ENCODE measurements around the gene CASP6. TPM values are rescaled to one million over a fixed set of nuclear protein-coding genes. Genes with fewer than 3 reads are reported as not detected.

Gene CASP6
- total and polyA plus RNA-seq, 2 of the 8 experiments (the other 6 are each of a cell fraction or from before 2014, with no cell fraction given), result 29.5 to 35.1 TPM

DNA sequence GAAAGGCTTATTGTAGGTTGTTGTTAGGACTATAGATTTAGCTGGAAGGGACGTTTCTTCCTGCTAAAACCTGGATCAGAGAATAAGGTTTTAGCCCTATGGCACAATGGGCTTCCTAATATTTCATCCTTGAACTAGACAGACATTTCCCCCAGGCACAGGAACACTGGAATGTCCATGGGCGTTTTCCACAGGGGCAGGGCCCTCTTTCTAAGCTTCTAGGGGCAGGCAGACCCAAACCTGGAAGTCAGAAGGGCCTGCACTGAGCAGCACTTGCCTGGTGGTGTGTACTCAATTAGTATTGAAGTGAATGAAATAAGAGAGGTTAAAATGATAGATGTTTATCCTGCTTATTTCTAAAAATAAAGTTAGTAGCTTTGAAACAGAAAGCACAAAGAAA, 41.1 kb downstream of the CASP6 start:
- H2BK120ac ChIP-seq (replicated peaks; ENCODE audit: low read depth, low read length), result no peak overlapping the region
- H3K4ac ChIP-seq (replicated peaks; ENCODE audit: insufficient read length, low read depth, low read length), result no peak overlapping the region
- POLR2A ChIA-PET (ENCODE audit: partially characterized antibody), result interaction anchor here (0.9 to 1.4 kb wide), 2 partner anchors 26 to 30 kb away, joined by 3 read pairs; no protein-coding TSS in a partner anchor
- H4K20me1 ChIP-seq (replicated peaks in 1 of 2; ENCODE audit: control insufficient read depth in 1 of 2, insufficient read depth in 2 of 2, low read length in 2 of 2), result no peaks in the 10 kb centered on the region
- FAIRE-seq (no peak), DNase-seq (ENCODE audit: low read depth in 1 of 2, low spot score in 2 of 2) (no peak)
- TF ChIP-seq SP4 (IDR thresholded peaks at IDR 0.05; ENCODE audit: low read length), result no peak
- no peak for TF ChIP-seq POLR2AphosphoS5 (IDR thresholded peaks at IDR 0.05; ENCODE audit: low read depth, low read length)
- no peak for TF ChIP-seq FOSL1 (IDR thresholded peaks at IDR 0.05; ENCODE audit: insufficient read depth, low read depth, low read length)
- TF ChIP-seq JUND (IDR thresholded peaks at IDR 0.05; ENCODE audit: low read length), result no peak
- TF ChIP-seq YY1 (IDR thresholded peaks at IDR 0.05; ENCODE audit: low read depth, low read length), result no peak
- TF ChIP-seq, protein P1, sequence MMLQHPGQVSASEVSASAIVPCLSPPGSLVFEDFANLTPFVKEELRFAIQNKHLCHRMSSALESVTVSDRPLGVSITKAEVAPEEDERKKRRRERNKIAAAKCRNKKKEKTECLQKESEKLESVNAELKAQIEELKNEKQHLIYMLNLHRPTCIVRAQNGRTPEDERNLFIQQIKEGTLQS (IDR thresholded peaks at IDR 0.05; ENCODE audit: insufficient read depth, low read depth, low read length), result no peak
- TF ChIP-seq, protein P2, sequence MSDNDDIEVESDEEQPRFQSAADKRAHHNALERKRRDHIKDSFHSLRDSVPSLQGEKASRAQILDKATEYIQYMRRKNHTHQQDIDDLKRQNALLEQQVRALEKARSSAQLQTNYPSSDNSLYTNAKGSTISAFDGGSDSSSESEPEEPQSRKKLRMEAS (IDR thresholded peaks at IDR 0.05), result no peak
- no peak for TF ChIP-seq EZH2 (IDR thresholded peaks at IDR 0.05; ENCODE audit: low read depth, low read length, severe bottlenecking)
- H4K8ac ChIP-seq (ENCODE audit: extremely low read depth, insufficient read depth, low read length), result no peak overlapping the region
- H3K79me1 ChIP-seq (ENCODE audit: low read depth, low read length), result no peaks in the 10 kb centered on the region; the same call in 1 of the 2 replicates
- no peak overlapping the region for H2BK12ac ChIP-seq (ENCODE audit: low read depth, low read length)
- H3K9ac ChIP-seq (replicated peaks in 1 of 4; ENCODE audit: extremely low read depth in 1 of 4, low read depth in 3 of 4, low read length in 3 of 4), result no peak overlapping the region
- no peak overlapping the region for H3K56ac ChIP-seq (replicated peaks; ENCODE audit: insufficient read length, low read depth, low read length)
- no peak overlapping the region for H3K4me3 ChIP-seq (ENCODE audit: extremely low read depth in 1 of 4, insufficient read depth in 2 of 4, low read depth in 3 of 4, low read length in 4 of 4)
- no peaks in the 10 kb centered on the region for H3K27me3 ChIP-seq (replicated peaks in 1 of 4; ENCODE audit: control insufficient read depth in 3 of 4, extremely low read depth in 1 of 4, insufficient read depth in 3 of 4, low read length in 3 of 4)
- H3K79me2 ChIP-seq (ENCODE audit: control insufficient read depth in 1 of 2, insufficient read depth in 2 of 2, low read length in 2 of 2), result no peaks in the 10 kb centered on the region
- H3K23me2 ChIP-seq (ENCODE audit: low read depth, low read length), result no peaks in the 10 kb centered on the region
- no peak overlapping the region for H2BK15ac ChIP-seq (ENCODE audit: low read length)
- no peak overlapping the region for H2AFZ ChIP-seq (ENCODE audit: low read length)
- no peaks in the 10 kb centered on the region for H3K9me3 ChIP-seq (ENCODE audit: insufficient read depth in 2 of 2, low read depth in 1 of 2, low read length in 1 of 2)
- no peak overlapping the region for H2AK5ac ChIP-seq (ENCODE audit: low read depth, low read length)
- no peak overlapping the region for H3K18ac ChIP-seq (ENCODE audit: extremely low read depth, low read length)
- WGBS, 2 experiments (ENCODE audit: extremely low coverage in 1 of 2, insufficient coverage in 1 of 2, insufficient read length in 1 of 2, insufficient replicate concordance in 2 of 2, low coverage in 1 of 2, low lambda C conversion rate in 2 of 2, missing lambda C conversion rate in 1 of 2), result 67% methylated on average over 2 of the region's 2 CpGs; no CpG with 5 or more reads in 1 of the 2 experiments
- no peak overlapping the region for H4K5ac ChIP-seq (ENCODE audit: insufficient read length, low read depth, low read length)
- no peak overlapping the region for H2BK5ac ChIP-seq (ENCODE audit: low read depth, low read length)
- H3K23ac ChIP-seq (ENCODE audit: insufficient read length), result no peak overlapping the region
- H3K4me1 ChIP-seq (replicated peaks in 1 of 4; ENCODE audit: control insufficient read depth in 3 of 4, insufficient read depth in 4 of 4, low read length in 3 of 4), result peaks cover 0 to 10% (median 2%) of the 10 kb centered on the region in 4 experiments; a peak in 4 of 7 replicates
- H2BK20ac ChIP-seq (ENCODE audit: low read length), result no peak overlapping the region
- H3K36me3 ChIP-seq (ENCODE audit: control insufficient read depth in 2 of 4, insufficient read depth in 4 of 4, low read length in 3 of 4), result no peaks in the 10 kb centered on the region
- H4K91ac ChIP-seq (replicated peaks; ENCODE audit: insufficient read length, low read length), result no peak overlapping the region
- no peak overlapping the region for H3K4me2 ChIP-seq (ENCODE audit: insufficient read depth in 1 of 2, low read depth in 2 of 2, low read length in 2 of 2)
- no peak overlapping the region for H3K14ac ChIP-seq (ENCODE audit: insufficient read length)
- CTCF ChIA-PET (ENCODE audit: partially characterized antibody), result interaction anchor here (0.8 to 3.4 kb wide), 7 partner anchors 10 to 46 kb away, joined by 3 to 17 read pairs (median 4); no protein-coding TSS in a partner anchor
- no peak overlapping the region for H3K27ac ChIP-seq (ENCODE audit: low read depth, low read length)
